ENCODE results near the gene SHISA9.

DNA sequence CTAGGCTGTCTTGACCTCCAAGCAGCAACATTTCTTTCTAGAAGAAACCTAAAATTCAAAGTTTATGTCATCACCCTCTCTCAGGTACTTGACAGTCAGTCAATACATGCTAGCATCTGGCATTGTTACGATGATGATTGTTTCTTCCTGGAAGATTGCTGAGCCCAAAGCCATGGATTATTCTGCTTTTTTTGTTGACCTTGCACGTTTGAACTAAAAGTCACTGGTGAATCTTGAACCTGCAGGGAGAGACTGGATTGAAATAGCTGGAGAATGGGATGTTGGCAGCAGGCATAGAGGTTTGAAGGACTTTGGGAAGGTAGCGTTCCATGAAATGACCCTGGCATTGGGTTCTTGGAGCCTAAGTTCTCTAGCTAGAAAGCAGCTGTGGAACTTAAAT lies 42.9 kb downstream of the SHISA9 start:
- TF ChIP-seq, protein P1, sequence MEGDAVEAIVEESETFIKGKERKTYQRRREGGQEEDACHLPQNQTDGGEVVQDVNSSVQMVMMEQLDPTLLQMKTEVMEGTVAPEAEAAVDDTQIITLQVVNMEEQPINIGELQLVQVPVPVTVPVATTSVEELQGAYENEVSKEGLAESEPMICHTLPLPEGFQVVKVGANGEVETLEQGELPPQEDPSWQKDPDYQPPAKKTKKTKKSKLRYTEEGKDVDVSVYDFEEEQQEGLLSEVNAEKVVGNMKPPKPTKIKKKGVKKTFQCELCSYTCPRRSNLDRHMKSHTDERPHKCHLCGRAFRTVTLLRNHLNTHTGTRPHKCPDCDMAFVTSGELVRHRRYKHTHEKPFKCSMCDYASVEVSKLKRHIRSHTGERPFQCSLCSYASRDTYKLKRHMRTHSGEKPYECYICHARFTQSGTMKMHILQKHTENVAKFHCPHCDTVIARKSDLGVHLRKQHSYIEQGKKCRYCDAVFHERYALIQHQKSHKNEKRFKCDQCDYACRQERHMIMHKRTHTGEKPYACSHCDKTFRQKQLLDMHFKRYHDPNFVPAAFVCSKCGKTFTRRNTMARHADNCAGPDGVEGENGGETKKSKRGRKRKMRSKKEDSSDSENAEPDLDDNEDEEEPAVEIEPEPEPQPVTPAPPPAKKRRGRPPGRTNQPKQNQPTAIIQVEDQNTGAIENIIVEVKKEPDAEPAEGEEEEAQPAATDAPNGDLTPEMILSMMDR (IDR thresholded peaks at IDR 0.05; ENCODE audit: low read depth, low read length): no peak
- TF ChIP-seq POLR2A (IDR thresholded peaks at IDR 0.05; ENCODE audit: extremely low read depth, insufficient read length): no peak

Data from NB4 (cell line).